Stimulated activated CD8-positive, alpha-beta memory T cell treated with anti-CD3 and anti-CD28 coated beads, Interleukin-7, amount 100 ng/mL, for 1 hour (primary cell): ENCODE data around the gene PITPNM3.

Experiments used
- DNase-seq, 2 donors: peaks; one replicate each; pipeline ENCODE4 v3.0.0-alpha.2; 2020; ENCODE audit warnings: low read depth in 2 of 2

Gene PITPNM3

GRCh38 chr17:6526362-6527152 lies 29.8 kb downstream of the PITPNM3 start:
- DNase-seq, result no peak

DNA sequence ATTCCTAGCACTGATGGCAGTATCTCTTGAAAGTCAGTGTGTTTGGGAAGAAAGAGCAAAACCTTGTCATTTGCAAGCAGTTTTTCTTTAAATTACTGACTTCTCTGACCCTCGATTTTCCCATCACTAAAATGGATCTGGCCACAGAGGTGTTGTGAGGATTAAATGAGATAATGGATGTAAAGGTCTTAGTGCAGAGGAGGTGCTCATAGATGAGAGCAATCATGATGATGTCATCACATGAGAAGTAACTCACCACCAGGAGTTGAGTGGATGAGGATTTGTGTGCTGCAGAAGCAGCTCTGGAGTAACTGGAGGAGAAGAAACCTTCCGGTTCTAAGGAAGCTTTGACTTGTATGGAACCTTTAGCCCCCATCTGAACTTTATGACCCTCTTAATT lies 30.6 kb downstream of the PITPNM3 start:
- no peak for DNase-seq

DNA sequence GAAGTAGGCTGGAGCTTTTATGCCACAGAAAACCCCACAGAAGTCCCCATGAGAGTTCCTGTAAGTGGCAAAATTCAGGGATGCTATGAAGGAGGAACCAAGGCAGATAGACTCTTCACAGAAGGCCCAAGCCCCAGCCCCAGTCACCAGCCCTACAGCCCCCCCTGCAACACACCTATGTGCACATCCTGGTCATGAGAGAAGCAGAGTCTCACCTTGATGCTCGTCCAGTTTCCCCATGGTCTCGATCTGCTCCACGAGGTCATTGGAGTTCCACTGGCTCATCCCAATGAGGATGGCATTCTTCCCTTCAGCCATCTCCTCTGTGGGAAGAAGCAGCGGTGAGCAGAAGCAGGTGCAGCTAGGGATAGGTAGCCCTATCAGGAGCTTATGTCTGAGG lies 31.2 kb downstream of the PITPNM3 start:
- DNase-seq, result no peak

DNA sequence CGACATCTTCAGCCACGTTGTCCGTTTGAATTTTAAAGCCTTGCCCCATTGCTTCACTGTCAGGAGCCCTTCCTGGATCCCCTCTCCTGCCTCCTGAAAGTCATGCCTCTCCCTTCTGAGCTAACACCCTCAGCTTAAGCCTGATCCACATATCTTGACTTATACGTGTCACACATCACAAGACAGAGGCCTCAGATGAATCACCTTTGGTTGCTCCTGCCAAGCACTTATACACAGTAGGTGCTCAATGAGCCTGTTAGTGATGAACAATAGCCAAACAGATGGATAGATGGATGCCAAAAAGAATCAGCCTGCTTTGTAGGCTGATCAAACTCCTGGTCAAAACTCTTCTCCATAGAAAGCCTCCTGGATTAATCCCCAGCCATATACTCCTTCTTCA lies 31.8 kb downstream of the PITPNM3 start:
- DNase-seq, result no peak

- no peak for DNase-seq
Measured at GRCh38 chr17:6523809-6524355, 32.5 kb downstream of the PITPNM3 start.

DNA sequence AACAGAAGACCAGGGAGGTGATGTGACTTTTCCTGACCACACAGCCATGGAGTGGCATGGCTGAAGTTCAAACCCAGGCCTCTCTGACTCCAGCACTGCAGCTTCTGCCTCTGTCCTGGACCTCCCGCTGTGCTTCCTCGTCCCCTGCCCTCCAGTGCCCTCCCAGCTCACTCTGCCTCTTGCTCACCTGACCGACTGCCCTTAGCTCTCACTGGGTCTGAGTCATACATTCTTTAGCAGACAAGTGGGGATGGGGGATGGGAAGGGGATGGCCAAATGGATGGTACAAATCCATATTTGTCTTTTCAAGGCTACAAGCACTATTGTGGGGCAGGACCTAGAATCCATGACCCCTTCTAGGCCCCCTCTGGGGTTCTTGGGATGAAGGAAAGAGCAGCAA lies 33.0 kb downstream of the PITPNM3 start:
- no peak for DNase-seq

DNA sequence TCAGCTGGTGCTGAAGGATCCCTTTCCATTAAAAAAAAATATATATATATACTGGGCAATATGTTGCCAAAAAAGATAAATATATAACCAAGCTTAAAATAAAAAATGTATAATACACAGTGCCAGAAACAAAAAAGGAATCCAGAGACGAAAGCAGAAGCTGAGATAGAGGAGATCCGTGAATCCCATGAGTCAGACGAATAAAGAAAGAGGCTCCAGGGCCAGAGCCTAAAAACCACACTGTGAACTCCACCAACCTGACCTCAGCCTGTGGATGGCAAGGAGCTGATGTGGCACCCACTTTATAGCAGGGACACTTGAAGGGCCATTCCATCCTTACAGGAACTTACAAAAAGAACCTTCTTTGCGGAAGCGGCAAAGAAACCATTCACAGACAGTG lies 34.8 kb downstream of the PITPNM3 start:
- no peak for DNase-seq

- no peak for DNase-seq
Measured at GRCh38 chr17:6517062-6517461, 39.3 kb downstream of the PITPNM3 start.

- no peak for DNase-seq
Measured at GRCh38 chr17:6514371-6514770, 42.0 kb downstream of the PITPNM3 start.

DNA sequence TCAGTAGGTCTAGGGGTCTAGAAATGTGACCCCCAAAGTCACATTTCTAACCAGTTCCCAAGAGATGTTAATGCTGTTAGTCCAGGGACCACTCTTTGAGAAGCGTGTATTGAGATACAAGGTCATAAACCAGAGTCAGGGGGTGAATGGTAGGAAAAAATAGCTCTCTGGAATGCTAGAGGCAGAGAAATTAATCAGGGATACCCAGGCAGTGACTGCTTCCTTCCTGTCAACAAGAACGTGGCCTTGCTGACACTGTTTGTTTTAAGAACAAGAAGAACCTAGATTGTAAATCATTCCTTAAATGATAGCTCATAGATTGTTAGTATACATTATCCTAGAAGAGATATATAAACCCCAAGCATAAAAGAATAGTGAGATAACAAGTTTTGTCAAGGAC lies 43.8 kb downstream of the PITPNM3 start:
- no peak for DNase-seq

- DNase-seq, result no peak
Measured at GRCh38 chr17:6510321-6510977, 45.9 kb downstream of the PITPNM3 start.

DNA sequence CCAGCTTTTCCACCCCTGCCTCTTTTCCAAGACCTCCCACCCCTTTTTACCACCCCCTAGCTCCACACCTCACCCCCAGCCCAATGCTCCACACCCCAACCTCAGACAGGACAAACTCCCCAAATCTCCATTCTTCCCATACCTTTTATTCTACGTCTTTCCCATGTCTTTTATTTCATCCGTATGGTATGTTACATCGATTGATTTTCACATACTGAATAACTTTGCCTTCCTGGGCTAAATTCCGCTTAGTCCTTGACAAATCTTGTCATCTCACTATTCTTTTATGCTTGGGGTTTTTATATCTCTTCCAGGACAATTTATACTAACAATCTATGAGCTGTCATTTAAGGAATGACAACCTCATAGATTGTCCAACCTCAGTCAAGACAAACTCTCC lies 46.4 kb downstream of the PITPNM3 start:
- DNase-seq, result no peak

DNA sequence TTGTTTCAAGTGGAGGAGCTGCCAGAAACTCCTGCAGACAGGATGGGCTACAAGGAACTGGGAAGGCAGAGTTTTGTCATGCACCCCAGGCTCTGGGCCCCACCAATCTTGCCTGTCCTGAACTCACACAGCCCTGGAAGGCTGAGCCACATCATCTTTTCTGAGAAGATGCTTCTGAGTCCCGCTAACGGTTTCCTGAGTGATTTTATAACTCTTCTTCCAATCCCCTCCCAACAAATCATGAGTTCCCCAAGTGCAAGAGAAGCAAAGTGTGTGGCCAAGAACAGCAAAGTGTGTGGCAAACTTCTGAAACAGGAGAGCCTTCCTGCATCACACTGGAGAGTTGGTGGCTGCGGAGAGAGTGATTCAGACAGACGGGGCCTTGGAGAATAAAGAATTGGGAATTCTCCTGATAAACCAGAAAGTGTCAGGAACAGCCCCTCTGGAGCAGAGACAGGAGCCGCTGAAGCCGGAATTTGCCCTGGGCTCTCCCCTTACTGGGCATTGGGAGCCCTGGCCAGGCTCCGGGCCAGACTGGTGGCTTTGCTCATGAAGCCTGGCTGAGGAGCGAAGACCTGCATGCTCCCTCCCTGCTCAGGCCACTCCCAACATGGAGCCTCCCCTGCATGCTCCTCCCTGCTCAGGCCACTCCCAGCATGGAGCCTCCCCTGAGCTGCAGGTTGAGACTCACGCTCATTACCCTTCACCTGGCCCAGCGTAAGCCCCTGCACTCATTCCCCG lies 47.2 kb downstream of the PITPNM3 start:
- no peak for DNase-seq

DNA sequence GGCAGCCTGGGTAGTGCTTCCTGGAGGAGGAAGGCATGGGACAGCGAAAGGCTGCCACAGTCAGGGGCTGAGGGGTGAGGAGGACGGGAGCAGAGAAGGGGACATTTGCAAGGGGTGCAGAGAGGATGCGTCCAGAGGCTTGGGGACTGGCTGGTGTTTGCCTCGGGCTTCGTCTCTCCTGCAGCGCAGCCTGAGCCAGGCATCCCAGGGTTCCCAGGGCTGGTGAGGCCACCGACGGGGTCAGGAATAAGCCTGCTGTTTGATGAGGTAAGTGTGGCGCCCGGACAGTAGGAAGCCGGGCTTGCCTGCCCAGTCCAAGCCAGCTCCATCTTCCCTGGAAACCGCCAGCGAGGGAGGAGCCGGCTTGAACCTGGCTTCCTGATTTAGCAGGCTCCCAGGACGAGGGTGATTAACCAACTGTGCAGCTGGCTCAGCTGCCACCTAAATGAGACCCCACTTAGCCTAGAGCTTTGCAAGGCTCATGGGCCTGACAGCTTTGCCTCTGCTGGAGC lies 47.8 kb downstream of the PITPNM3 start:
- no peak for DNase-seq

- no peak for DNase-seq
Measured at GRCh38 chr17:6508016-6508415, 48.3 kb downstream of the PITPNM3 start.

GRCh38 chr17:6507535-6507934 lies 48.8 kb downstream of the PITPNM3 start:
- no peak for DNase-seq

DNA sequence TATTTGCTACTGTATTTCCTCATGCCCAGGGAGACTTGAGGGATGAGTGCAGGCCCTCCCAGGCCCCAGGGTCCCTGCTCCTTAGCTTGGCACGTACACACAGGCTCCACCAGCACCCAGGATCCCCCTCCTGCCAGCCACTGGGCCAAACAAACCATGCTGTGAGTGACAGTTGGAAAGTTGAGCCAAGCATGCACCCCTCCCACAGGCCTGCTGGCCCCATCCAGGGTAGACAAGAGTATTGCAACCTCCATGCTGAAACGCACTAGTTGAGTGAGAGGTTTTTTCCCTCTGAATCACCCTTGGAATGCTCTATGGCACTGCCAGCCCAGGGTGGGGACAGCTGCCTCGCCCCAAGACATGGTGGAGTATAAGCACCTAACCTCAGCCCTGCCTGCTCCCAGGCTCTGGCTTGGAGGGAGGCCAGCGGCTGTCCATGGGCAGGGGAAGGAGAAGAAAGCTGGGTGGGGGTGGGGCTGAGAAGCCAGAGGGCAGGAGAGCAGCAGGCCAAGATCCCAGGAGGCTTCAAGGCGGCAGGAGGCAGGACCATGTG lies 49.6 kb downstream of the PITPNM3 start:
- no peak for DNase-seq

DNA sequence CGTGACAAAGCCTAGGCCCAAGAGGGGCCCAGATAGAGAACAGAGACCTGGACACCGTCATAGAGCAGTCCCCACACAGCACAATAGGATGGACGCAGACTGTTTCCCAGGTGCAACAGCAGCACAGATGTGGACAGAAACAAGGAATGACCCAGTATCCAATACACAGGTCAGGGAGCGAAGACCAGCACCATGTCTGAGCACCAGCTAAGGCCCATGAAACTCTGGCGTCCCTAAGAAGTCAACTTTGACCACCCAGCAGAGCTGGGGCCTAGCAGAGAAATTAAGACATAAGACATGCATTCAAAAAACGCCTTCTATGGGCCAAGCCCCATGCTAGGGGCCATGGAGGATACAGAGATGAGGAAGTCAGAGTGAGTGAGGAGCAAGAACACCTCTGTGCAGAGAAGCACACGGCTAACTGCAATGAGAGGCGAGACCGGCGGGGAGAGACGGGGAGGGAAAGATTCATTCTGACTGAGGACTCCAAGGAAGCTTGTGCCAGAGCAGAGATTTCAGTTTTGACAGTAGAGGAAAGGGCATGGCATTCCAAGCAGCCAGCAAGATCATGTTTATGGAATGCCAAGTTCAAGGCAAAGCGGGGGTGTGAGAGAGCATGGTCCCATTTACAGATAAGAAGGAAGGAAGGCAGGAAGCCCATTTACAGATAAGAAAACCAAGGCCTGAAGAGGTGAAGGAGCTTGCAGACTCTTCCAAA lies 50.8 kb downstream of the PITPNM3 start:
- no peak for DNase-seq

DNA sequence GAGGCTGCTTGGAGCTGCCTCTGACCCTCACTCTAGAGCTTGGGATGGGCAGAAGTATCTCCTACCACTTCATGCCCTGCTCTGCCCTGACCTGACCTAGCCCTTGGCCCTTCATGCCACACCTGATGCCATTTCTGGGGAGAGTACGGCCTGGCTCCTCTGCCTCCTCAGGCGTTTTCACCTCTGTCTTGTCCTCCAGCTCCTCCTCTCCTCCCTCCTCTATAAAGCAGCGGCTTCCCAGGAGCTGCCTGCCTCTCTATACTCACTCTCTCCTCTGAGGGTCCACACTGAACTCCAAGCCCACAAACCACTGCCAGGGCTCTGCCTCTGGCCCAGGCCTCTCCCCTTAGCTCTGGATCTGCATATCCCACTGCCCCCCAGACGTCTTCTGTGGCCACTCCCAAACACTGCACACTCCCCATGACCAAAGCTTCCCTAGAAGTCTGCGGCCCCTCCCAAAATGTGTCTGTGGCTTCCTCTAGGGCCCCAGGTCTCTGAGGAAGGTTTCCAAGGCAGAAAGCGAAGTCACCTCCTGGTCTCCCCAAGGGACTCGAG lies 52.6 kb downstream of the PITPNM3 start:
- DNase-seq, result no peak

- DNase-seq, result no peak
Measured at GRCh38 chr17:6502871-6503509, 53.4 kb downstream of the PITPNM3 start.

GRCh38 chr17:6502142-6502541 lies 54.2 kb downstream of the PITPNM3 start:
- no peak for DNase-seq
